DOHH2 (cell line): ENCODE results near the gene YPEL5.
A peak's percentile ranks its signal among the peaks of the same experiment; 100 is the strongest.

ENCODE experiments used
- H3F3A ChIP-seq: fragments of 200-600 bp; sonication (generic), shearing (Covaris generic); 2 replicates; pipeline ENCODE4 v1.6.0; 2016; ENCODE audit warnings: antibody characterized with exemption, mild to moderate bottlenecking; ENCODE audit not compliant: control insufficient read depth, insufficient read depth
- H3K27ac ChIP-seq: fragments of 200-600 bp; sonication (generic); 2 replicates; pipeline ENCODE4 v1.5.1; 2014; ENCODE audit warnings: low read depth, mild to moderate bottlenecking, low read length, moderate library complexity
- H3K27me3 ChIP-seq: fragments of 200-600 bp; sonication (generic); 2 replicates; pipeline ENCODE4 v1.6.1; 2014; ENCODE audit warnings: mild to moderate bottlenecking, low read length, mixed read lengths; ENCODE audit not compliant: control insufficient read depth
- H3K36me3 ChIP-seq: fragments of 200-600 bp; sonication (generic); 2 replicates; pipeline ENCODE4 v1.6.1; 2014; ENCODE audit warnings: mild to moderate bottlenecking, low read length, moderate library complexity, mixed read lengths; ENCODE audit not compliant: control insufficient read depth
- H3K4me1 ChIP-seq: fragments of 200-600 bp; sonication (generic); 2 replicates; pipeline ENCODE4 v1.6.1; 2014; ENCODE audit warnings: mild to moderate bottlenecking, low read length, mixed read lengths; ENCODE audit not compliant: control insufficient read depth
- H3K4me2 ChIP-seq: fragments of 200-600 bp; sonication (generic); 2 replicates; pipeline ENCODE4 v1.6.0; 2014; ENCODE audit warnings: mild to moderate bottlenecking, low read length, moderate library complexity
- H3K4me3 ChIP-seq: fragments of 200-600 bp; sonication (generic); 2 replicates; pipeline ENCODE4 v1.5.1; 2014; ENCODE audit warnings: mild to moderate bottlenecking, low read length, mixed read lengths
- H3K79me2 ChIP-seq: fragments of 200-600 bp; sonication (generic); 2 replicates; pipeline ENCODE4 v1.6.1; 2014; ENCODE audit warnings: mild to moderate bottlenecking, low read length, mixed read lengths; ENCODE audit not compliant: control insufficient read depth
- H3K9me2 ChIP-seq: fragments of 200-600 bp; sonication (generic); replicated peaks from 2 replicates; pipeline ENCODE4 v1.6.1; 2014; ENCODE audit warnings: mild to moderate bottlenecking, low read length, mixed read lengths; ENCODE audit not compliant: control insufficient read depth
- H3K9me3 ChIP-seq: fragments of 200-600 bp; sonication (generic); 2 replicates; pipeline ENCODE4 v1.6.1; 2014; ENCODE audit warnings: antibody characterized with exemption, low read length, mixed read lengths; ENCODE audit not compliant: control insufficient read depth, insufficient read depth
- H4K20me1 ChIP-seq: fragments of 200-600 bp; sonication (generic); 2 replicates; pipeline ENCODE4 v1.6.0; 2014; ENCODE audit warnings: low read depth, mild to moderate bottlenecking, antibody characterized with exemption, low read length, moderate library complexity; ENCODE audit not compliant: control insufficient read depth, insufficient read depth
- EZH2phosphoT487 ChIP-seq: fragments of 200-600 bp; sonication (generic); IDR thresholded peaks from 2 replicates; pipeline ENCODE4 v1.6.1; 2017; ENCODE audit warnings: borderline replicate concordance, mild to moderate bottlenecking, antibody characterized with exemption, low read length, moderate library complexity, mixed read lengths
- TF ChIP-seq, protein P1 (sequence below): fragments of 200-600 bp; sonication (generic); IDR thresholded peaks from one replicate; pipeline ENCODE4 v1.5.1; 2014; ENCODE audit warnings: antibody characterized with exemption, mild to moderate bottlenecking, low read depth, low read length; ENCODE audit not compliant: poor library complexity, severe bottlenecking

Gene YPEL5

DNA sequence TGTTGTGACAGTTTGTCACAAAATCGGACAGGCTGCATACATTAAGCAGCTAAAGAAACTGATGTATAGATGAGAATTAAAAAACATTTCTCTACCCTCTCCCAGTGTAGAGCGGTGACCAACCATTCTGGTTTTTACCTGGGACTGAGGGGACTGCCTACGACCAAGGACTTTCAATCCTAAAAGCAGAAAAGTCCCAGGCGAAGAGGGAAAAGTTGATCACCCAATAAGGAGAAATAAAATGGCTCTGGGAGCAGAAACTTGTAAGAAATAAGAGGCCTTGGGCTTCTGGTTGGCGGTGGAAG, 30.9 kb upstream of the YPEL5 start:
- Histone ChIP-seq H3K4me2 (no peak overlapping the region), H3K4me1 (no peaks in the 10 kb centered on the region), H3K9me2 (no peaks in the 10 kb centered on the region), H3K36me3 (no peaks in the 10 kb centered on the region), H4K20me1 (no peaks in the 10 kb centered on the region), H3K27ac (no peak overlapping the region), H3K27me3 (peaks cover 7% of the 10 kb centered on the region), H3K79me2 (no peaks in the 10 kb centered on the region), H3K9me3 (no peaks in the 10 kb centered on the region), H3F3A (no peaks in the 10 kb centered on the region), H3K4me3 (no peak overlapping the region)
- no peak for TF ChIP-seq EZH2phosphoT487
- TF ChIP-seq, protein P1, sequence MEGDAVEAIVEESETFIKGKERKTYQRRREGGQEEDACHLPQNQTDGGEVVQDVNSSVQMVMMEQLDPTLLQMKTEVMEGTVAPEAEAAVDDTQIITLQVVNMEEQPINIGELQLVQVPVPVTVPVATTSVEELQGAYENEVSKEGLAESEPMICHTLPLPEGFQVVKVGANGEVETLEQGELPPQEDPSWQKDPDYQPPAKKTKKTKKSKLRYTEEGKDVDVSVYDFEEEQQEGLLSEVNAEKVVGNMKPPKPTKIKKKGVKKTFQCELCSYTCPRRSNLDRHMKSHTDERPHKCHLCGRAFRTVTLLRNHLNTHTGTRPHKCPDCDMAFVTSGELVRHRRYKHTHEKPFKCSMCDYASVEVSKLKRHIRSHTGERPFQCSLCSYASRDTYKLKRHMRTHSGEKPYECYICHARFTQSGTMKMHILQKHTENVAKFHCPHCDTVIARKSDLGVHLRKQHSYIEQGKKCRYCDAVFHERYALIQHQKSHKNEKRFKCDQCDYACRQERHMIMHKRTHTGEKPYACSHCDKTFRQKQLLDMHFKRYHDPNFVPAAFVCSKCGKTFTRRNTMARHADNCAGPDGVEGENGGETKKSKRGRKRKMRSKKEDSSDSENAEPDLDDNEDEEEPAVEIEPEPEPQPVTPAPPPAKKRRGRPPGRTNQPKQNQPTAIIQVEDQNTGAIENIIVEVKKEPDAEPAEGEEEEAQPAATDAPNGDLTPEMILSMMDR: peak; percentile 6

DNA sequence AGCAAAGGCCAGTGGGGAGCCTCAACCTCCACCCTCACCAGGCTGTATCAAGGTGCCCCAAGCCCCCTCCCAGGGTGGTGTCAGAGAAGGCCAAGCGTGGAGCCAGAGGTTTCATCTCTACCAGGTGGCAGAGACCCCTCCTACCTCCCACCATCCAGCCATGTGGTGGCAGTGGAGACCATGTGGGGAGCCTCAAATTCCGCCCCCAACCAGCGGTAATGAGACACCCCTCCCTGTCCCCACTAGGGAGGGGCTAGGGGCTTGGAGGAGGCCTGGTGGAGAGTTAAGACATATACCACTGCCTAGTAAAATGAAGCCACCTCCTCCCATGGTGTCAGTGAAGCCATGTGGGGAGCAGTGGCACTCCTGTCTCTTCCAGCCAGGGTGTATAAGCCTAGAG, 24.4 kb upstream of the YPEL5 start:
- TF ChIP-seq, protein P1: no peak
- no peak for TF ChIP-seq EZH2phosphoT487
- H3K9me2 ChIP-seq: no peaks in the 10 kb centered on the region
- no peaks in the 10 kb centered on the region for H3K36me3 ChIP-seq
- no peaks in the 10 kb centered on the region for H3K4me1 ChIP-seq
- H3K27ac ChIP-seq: no peak overlapping the region
- H3K9me3 ChIP-seq: no peaks in the 10 kb centered on the region
- no peak overlapping the region for H3K4me3 ChIP-seq
- no peaks in the 10 kb centered on the region for H3K79me2 ChIP-seq
- no peak overlapping the region for H3K4me2 ChIP-seq
- H3K27me3 ChIP-seq: peaks cover 23% of the 10 kb centered on the region
- H3F3A ChIP-seq: no peaks in the 10 kb centered on the region
- no peaks in the 10 kb centered on the region for H4K20me1 ChIP-seq

DNA sequence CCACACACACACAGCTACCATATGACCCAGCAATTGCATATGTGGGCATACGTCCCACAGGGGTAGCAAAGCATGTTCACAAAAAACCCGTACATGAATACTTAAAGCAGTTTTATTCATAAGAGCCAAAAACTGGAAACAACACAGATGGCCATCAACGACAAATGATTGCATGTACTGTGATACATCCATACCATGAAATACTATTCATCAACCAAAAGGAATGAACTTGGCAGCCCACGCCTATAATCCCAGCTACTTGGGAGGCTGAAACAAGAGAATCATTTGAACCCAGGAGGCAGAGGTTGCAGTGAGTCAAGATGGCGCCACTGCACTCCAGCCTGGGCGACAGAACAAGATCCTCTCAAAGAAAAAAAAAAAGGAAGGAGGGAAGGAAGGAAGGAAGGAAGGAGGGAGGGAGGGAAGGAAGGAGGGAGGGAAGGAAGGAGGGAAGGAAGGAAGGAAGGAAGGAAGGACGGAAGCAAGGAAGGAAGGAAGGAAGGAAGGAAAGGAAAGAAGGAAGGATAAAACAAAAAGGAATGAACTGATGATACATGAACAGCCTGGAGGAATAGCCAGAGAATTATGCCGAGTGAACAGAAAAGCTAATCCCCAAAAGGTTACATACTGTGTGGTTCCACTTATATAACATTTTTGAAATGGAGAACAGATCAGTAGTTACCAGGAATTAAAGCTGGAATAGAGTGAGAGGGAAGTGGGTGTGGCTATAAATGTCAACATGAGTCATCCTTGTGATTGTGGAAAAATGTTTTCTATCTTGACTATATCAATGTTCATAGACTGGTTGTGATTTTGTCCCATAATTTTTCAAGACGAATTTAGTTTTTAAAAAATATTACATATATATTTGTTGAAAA, 19.6 kb upstream of the YPEL5 start:
- Histone ChIP-seq H3K4me1 (no peaks in the 10 kb centered on the region), H3K27ac (no peak overlapping the region), H4K20me1 (no peaks in the 10 kb centered on the region), H3K27me3 (peaks cover 12% of the 10 kb centered on the region; the same call in 1 of the 2 replicates), H3K4me3 (no peak overlapping the region), H3K9me2 (no peaks in the 10 kb centered on the region), H3F3A (no peaks in the 10 kb centered on the region), H3K36me3 (no peaks in the 10 kb centered on the region), H3K9me3 (no peaks in the 10 kb centered on the region), H3K4me2 (no peak overlapping the region), H3K79me2 (no peaks in the 10 kb centered on the region)
- TF ChIP-seq, protein P1: no peak
- TF ChIP-seq EZH2phosphoT487: no peak
